Neural progenitor cell (in vitro differentiated cells): ENCODE results near the gene CCNT1. TPM values are rescaled to one million over a fixed set of nuclear protein-coding genes. Genes with fewer than 3 reads are reported as not detected.
"Not testable (repeated sequence)": the region's sequence is repeated elsewhere in the genome, so short reads cannot be mapped to it uniquely, and the experiment has no call there.

Experiments
- DNase-seq: peaks from one replicate; pipeline ENCODE4 v3.0.0-alpha.2; 2016; ENCODE audit warnings: low spot score
- H2AFZ ChIP-seq: fragments of 200-600 bp; sonication (generic); replicated peaks from 2 replicates; pipeline ENCODE4 v1.6.1; 2016; ENCODE audit warnings: antibody characterized with exemption
- H3F3A ChIP-seq: fragments of 200-600 bp; sonication (generic); 2 replicates; pipeline ENCODE4 v1.6.1; 2016; ENCODE audit warnings: antibody characterized with exemption, low read depth
- H3K27ac ChIP-seq: fragments of 200-600 bp; sonication (generic); 2 replicates; pipeline ENCODE4 v1.5.1; 2016; ENCODE audit warnings: mild to moderate bottlenecking
- H3K27me3 ChIP-seq: fragments of 200-600 bp; sonication (generic); 2 replicates; pipeline ENCODE4 v1.6.1; 2016; ENCODE audit warnings: mild to moderate bottlenecking, moderate library complexity
- H3K36me3 ChIP-seq: fragments of 200-600 bp; sonication (generic); 2 replicates; pipeline ENCODE4 v1.5.1; 2016
- H3K4me1 ChIP-seq: fragments of 200-600 bp; sonication (generic); 2 replicates; pipeline ENCODE4 v1.6.1; 2016; ENCODE audit warnings: mixed run types
- H3K4me2 ChIP-seq: fragments of 200-600 bp; sonication (generic); 2 replicates; pipeline ENCODE4 v1.6.1; 2016
- H3K4me3 ChIP-seq: fragments of 200-600 bp; sonication (generic); 2 replicates; pipeline ENCODE4 v1.5.1; 2016
- H3K79me2 ChIP-seq: fragments of 200-600 bp; sonication (generic); 2 replicates; pipeline ENCODE4 v1.6.1; 2016; ENCODE audit warnings: low read depth
- H3K9ac ChIP-seq: fragments of 200-600 bp; sonication (generic); 2 replicates; pipeline ENCODE4 v1.6.1; 2016
- H3K9me3 ChIP-seq: fragments of 200-600 bp; sonication (generic); 2 replicates; pipeline ENCODE4 v1.5.1; 2016; ENCODE audit warnings: low read depth
- H4K20me1 ChIP-seq: fragments of 200-600 bp; sonication (generic); 2 replicates; pipeline ENCODE4 v1.6.1; 2016; ENCODE audit warnings: low read depth
- H3K27ac Mint-ChIP-seq: 3 replicates; pipeline ENCODE4 v1.8.0; 2021; ENCODE audit warnings: mixed read lengths
- H3K27me3 Mint-ChIP-seq: 2 replicates; pipeline ENCODE4 v1.8.0; 2022; ENCODE audit warnings: low read depth, mild to moderate bottlenecking, inconsistent platforms, moderate library complexity, mixed read lengths; ENCODE audit not compliant: insufficient read depth
- H3K36me3 Mint-ChIP-seq: 3 replicates; pipeline ENCODE4 v1.8.0; 2021; ENCODE audit warnings: mixed read lengths
- H3K4me1 Mint-ChIP-seq: 3 replicates; pipeline ENCODE4 v1.8.0; 2021; ENCODE audit warnings: mixed read lengths
- H3K4me3 Mint-ChIP-seq: 3 replicates; pipeline ENCODE4 v1.8.0; 2021; ENCODE audit warnings: mild to moderate bottlenecking, moderate library complexity, mixed read lengths
- H3K9me3 Mint-ChIP-seq: 3 replicates; pipeline ENCODE4 v1.8.0; 2020; ENCODE audit warnings: mixed read lengths
- CTCF ChIP-seq: fragments of 200-600 bp; sonication (generic); IDR thresholded peaks from 2 replicates; pipeline ENCODE4 v1.5.1; 2017; ENCODE audit warnings: antibody characterized with exemption, mild to moderate bottlenecking
- EZH2 ChIP-seq: fragments of 200-600 bp; sonication (generic); IDR thresholded peaks from 2 replicates; pipeline ENCODE4 v1.6.1; 2017; ENCODE audit warnings: antibody characterized with exemption, mild to moderate bottlenecking, moderate library complexity
- EZH2phosphoT487 ChIP-seq: fragments of 200-600 bp; sonication (generic); IDR thresholded peaks from 2 replicates; pipeline ENCODE4 v1.6.1; 2017; ENCODE audit warnings: antibody characterized with exemption
- total RNA-seq: library from RNA; depleted of rRNA; stranded (reverse); fragments of >200 nt; gene quantifications from 2 replicates; pipeline ENCODE4 v1.2.3, GENCODE V29; 2015; ENCODE audit warnings: low replicate concordance

CCNT1 gene
- total RNA-seq, 1 donor from 2014 or later, result 64.2 TPM

GRCh38 chr12:48717252-48717695, 767 bp upstream of the CCNT1 start:
- Mint-ChIP-seq H3K4me1 (peaks cover 27% of the 10 kb centered on the region), H3K4me3 (peak overlapping the region; percentile 94), H3K36me3 (peaks cover 12% of the 10 kb centered on the region), H3K27me3 (peaks cover 7% of the 10 kb centered on the region), H3K9me3 (peaks cover 12% of the 10 kb centered on the region), H3K27ac (peak overlapping the region; percentile 98)
- Histone ChIP-seq H3K27me3 (no peaks in the 10 kb centered on the region), H3F3A (peaks cover 22% of the 10 kb centered on the region), H3K9me3 (peaks cover 9% of the 10 kb centered on the region), H3K9ac (peak overlapping the region; percentile 71), H3K36me3 (no peaks in the 10 kb centered on the region), H4K20me1 (peaks cover 24% of the 10 kb centered on the region), H3K4me1 (peaks cover 14% of the 10 kb centered on the region), H3K4me3 (peak overlapping the region; percentile 92), H3K4me2 (peak overlapping the region; percentile 96), H3K79me2 (peaks cover 42% of the 10 kb centered on the region), H2AFZ (peak overlapping the region; percentile 21), H3K27ac (peak overlapping the region; percentile 76)
- TF ChIP-seq EZH2, result no peak
- no peak for TF ChIP-seq CTCF
- TF ChIP-seq EZH2phosphoT487, result no peak
- DNase-seq, result peak; percentile 8

- Histone ChIP-seq H3K27me3 (no peaks in the 10 kb centered on the region), H3F3A (peaks cover 22% of the 10 kb centered on the region), H3K4me3 (peak overlapping the region; percentile 92), H2AFZ (no peak overlapping the region), H3K4me1 (peaks cover 14% of the 10 kb centered on the region), H4K20me1 (peaks cover 24% of the 10 kb centered on the region), H3K9ac (peak overlapping the region; percentile 91), H3K4me2 (peak overlapping the region; percentile 96), H3K79me2 (peaks cover 54% of the 10 kb centered on the region), H3K27ac (peak overlapping the region; percentile 84), H3K36me3 (no peaks in the 10 kb centered on the region), H3K9me3 (peaks cover 9% of the 10 kb centered on the region)
- Mint-ChIP-seq H3K4me3 (peak overlapping the region; percentile 94), H3K27me3 (peaks cover 7% of the 10 kb centered on the region), H3K9me3 (peaks cover 11% of the 10 kb centered on the region), H3K4me1 (peaks cover 27% of the 10 kb centered on the region), H3K27ac (peak overlapping the region; percentile 98), H3K36me3 (peaks cover 16% of the 10 kb centered on the region)
- no peak for TF ChIP-seq CTCF
- no peak for DNase-seq
Measured at GRCh38 chr12:48716168-48716492, 377 bp downstream of the CCNT1 start.

DNA sequence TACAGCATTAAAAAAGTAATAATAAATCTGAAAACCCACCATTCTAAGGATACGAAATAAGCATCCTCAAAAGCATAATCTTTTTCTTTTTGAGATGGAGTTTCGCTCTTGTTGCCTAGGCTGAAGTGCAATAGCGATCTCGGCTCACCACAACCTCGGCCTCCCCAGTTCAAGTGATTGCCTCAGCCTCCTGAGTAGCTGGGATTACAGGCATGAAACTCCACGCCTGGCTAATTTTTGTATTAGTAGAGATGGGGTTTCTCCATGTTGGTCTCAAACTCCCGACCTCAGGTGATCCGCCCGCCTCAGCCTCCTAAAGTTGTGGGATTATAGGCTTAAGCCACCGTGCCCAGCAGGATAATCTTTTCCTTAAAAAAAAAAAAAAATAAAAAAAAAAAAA, 4.3 kb downstream of the CCNT1 start:
- Histone ChIP-seq H3K79me2 (peaks cover 93% of the 10 kb centered on the region), H3K4me1 (peaks cover 14% of the 10 kb centered on the region), H2AFZ (no peak overlapping the region), H3K27me3 (no peaks in the 10 kb centered on the region), H3K9ac (no peak overlapping the region), H3K4me3 (no peak overlapping the region), H3K9me3 (no peaks in the 10 kb centered on the region), H3K27ac (no peak overlapping the region), H4K20me1 (peaks cover 34% of the 10 kb centered on the region), H3K4me2 (no peak overlapping the region), H3F3A (peaks cover 17% of the 10 kb centered on the region), H3K36me3 (no peaks in the 10 kb centered on the region)
- H3K9me3 Mint-ChIP-seq, result no peaks in the 10 kb centered on the region
- H3K4me3 Mint-ChIP-seq, result no peak overlapping the region
- peaks cover 18% of the 10 kb centered on the region for H3K36me3 Mint-ChIP-seq
- no peak for DNase-seq
- H3K27ac Mint-ChIP-seq, result no peak overlapping the region
- H3K4me1 Mint-ChIP-seq, result peaks cover 27% of the 10 kb centered on the region
- no peak for TF ChIP-seq CTCF
- no peak for TF ChIP-seq EZH2
- no peak for TF ChIP-seq EZH2phosphoT487
- H3K27me3 Mint-ChIP-seq, result peaks cover 6% of the 10 kb centered on the region

DNA sequence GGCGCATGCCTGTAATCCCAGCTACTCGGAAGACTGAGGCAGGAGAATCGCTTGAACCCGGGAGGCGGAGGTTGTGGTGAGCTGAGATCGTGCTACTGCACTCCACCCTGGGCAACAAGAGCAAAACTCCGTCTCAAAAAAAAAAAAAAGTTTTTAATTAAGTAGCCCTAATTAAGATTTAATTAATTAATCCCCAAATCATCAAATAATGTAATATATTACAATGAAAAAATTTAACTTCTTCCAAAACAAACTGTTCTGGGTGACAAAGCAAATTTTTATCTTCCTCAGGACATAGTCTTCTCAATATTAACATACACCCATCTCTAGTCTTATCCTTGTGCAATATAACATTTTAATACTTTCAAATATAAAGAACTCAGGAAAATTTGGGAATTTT, 17.7 kb downstream of the CCNT1 start:
- H3K27me3 ChIP-seq, H3K4me1 ChIP-seq, H3K9ac ChIP-seq, H3K4me1 Mint-ChIP-seq, H3F3A ChIP-seq, H3K4me3 Mint-ChIP-seq, H3K27me3 Mint-ChIP-seq, H3K9me3 Mint-ChIP-seq, H2AFZ ChIP-seq, H3K4me2 ChIP-seq, H3K27ac ChIP-seq, H3K9me3 ChIP-seq, DNase-seq, H3K4me3 ChIP-seq, H3K27ac Mint-ChIP-seq: not testable (repeated sequence)
- peaks cover 38% of the 10 kb centered on the region for H3K79me2 ChIP-seq
- H3K36me3 Mint-ChIP-seq, result peaks cover 22% of the 10 kb centered on the region
- peaks cover 11% of the 10 kb centered on the region for H4K20me1 ChIP-seq
- peaks cover 34% of the 10 kb centered on the region for H3K36me3 ChIP-seq
